GM10266 (cell line): ENCODE measurements around the gene DENND2A.
"Not testable (repeated sequence)": the region's sequence is repeated elsewhere in the genome, so short reads cannot be mapped to it uniquely, and the experiment has no call there.

Source experiments
- DNase-seq: peaks from one replicate; pipeline ENCODE4 v3.0.0; 2012; ENCODE audit errors: extremely low spot score
- CTCF ChIP-seq: IDR thresholded peaks from 2 replicates; pipeline ENCODE4 v1.5.1; 2012; ENCODE audit warnings: mild to moderate bottlenecking, low read depth; ENCODE audit not compliant: control insufficient read depth, insufficient read depth; ENCODE audit errors: missing control alignments

The DENND2A gene

GRCh38 chr7:140671966-140672365 is 31.4 kb upstream of the DENND2A start:
- TF ChIP-seq CTCF: no peak
- no peak for DNase-seq

GRCh38 chr7:140670343-140670935 is 29.8 kb upstream of the DENND2A start:
- DNase-seq: no peak
- no peak for TF ChIP-seq CTCF

- not testable (repeated sequence) for DNase-seq
These were observed 29.2 kb upstream of the DENND2A start for GRCh38 chr7:140669862-140670261.

DNA sequence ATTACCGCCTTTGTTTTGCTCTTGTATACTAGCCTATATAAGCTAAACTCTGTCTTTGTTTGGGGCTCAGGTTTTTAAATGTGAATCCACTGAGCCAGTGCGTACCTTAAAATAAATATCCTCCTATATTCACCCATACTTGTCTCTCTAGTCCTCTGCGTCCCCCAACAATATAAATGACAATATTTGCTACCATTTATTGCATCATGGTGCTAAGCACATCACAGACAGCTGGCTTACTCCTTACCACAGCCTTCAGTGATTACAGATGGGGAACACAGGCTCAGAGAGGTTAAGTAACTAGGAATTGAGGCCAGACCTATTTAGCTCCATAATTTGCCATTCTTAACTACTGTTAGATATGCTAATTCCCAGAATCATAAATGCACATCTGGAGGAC is 28.7 kb upstream of the DENND2A start:
- TF ChIP-seq CTCF: no peak
- DNase-seq: no peak

GRCh38 chr7:140668641-140669040 is 28.0 kb upstream of the DENND2A start:
- TF ChIP-seq CTCF: no peak
- DNase-seq: no peak

- no peak for DNase-seq
- TF ChIP-seq CTCF: no peak
These were observed 26.9 kb upstream of the DENND2A start for GRCh38 chr7:140667476-140667875.

GRCh38 chr7:140662938-140663337 is 22.3 kb upstream of the DENND2A start:
- not testable (repeated sequence) for DNase-seq

- no peak for DNase-seq
- TF ChIP-seq CTCF: no peak
These were observed 20.5 kb upstream of the DENND2A start for GRCh38 chr7:140661124-140661523.
